CD14-positive monocyte (primary cell): Measurements from ENCODE around the gene ANXA5. TPM values are rescaled to one million over a fixed set of nuclear protein-coding genes. Genes with fewer than 3 reads are reported as not detected.
A peak's percentile ranks its signal among the peaks of the same experiment; 100 is the strongest.

Source experiments
- DNase-seq, 3 donors: peaks; one replicate each; pipeline ENCODE4 v3.0.0-alpha.2; 2011 to 2022
- H2AFZ ChIP-seq: 2 replicates; pipeline ENCODE4 v1.6.0; 2012; ENCODE audit warnings: mild to moderate bottlenecking, low read depth, low read length, inconsistent platforms; ENCODE audit not compliant: insufficient read depth, poor library complexity, severe bottlenecking
- H3K27ac ChIP-seq, 2 donors: 1 replicate in 1 of 2; 2 replicates in 1 of 2; pipeline ENCODE4 v1.5.1; 2012 to 2013; ENCODE audit warnings: low read length in 2 of 2, control low read depth in 1 of 2, inconsistent platforms in 1 of 2, low read depth in 1 of 2, mild to moderate bottlenecking in 1 of 2
- H3K27me3 ChIP-seq, 2 donors: one replicate each; pipeline versions ENCODE4 v1.6.0 to v1.6.1; 2011 to 2013; ENCODE audit warnings: low read length in 2 of 2; ENCODE audit not compliant: control insufficient read depth in 2 of 2, insufficient read depth in 2 of 2
- H3K36me3 ChIP-seq, 2 donors: replicated peaks in 1 of 2; 1 replicate in 1 of 2; 2 replicates in 1 of 2; pipeline versions ENCODE4 v1.5.1 to v1.6.1; 2012 to 2013; ENCODE audit warnings: low read length in 2 of 2, control low read depth in 1 of 2, inconsistent platforms in 1 of 2, mild to moderate bottlenecking in 1 of 2; ENCODE audit not compliant: insufficient read depth in 2 of 2, control insufficient read depth in 1 of 2
- H3K4me1 ChIP-seq, 2 donors: 1 replicate in 1 of 2; 2 replicates in 1 of 2; pipeline versions ENCODE4 v1.5.1 to v1.6.1; 2012 to 2013; ENCODE audit warnings: low read length in 2 of 2, control low read depth in 1 of 2, inconsistent platforms in 1 of 2, mild to moderate bottlenecking in 1 of 2, moderate library complexity in 1 of 2; ENCODE audit not compliant: insufficient read depth in 2 of 2, control insufficient read depth in 1 of 2
- H3K4me2 ChIP-seq: replicated peaks from 2 replicates; pipeline ENCODE3; 2012; ENCODE audit warnings: low read length, moderate library complexity, mild to moderate bottlenecking; ENCODE audit not compliant: poor library complexity, severe bottlenecking; ENCODE audit errors: extremely low read depth
- H3K4me3 ChIP-seq, 3 experiments: fragments of 200-600 bp in 1 of 3; sonication (generic) in 1 of 3; replicated peaks in 1 of 3; 1 replicate in 2 of 3; 2 replicates in 1 of 3; pipeline ENCODE4 v1.5.1; 2011 to 2013; ENCODE audit warnings: low read length in 3 of 3, mild to moderate bottlenecking in 3 of 3, control low read depth in 2 of 3, low read depth in 2 of 3, inconsistent platforms in 1 of 3, moderate library complexity in 1 of 3
- H3K79me2 ChIP-seq: 2 replicates; pipeline ENCODE4 v1.6.0; 2012; ENCODE audit warnings: mild to moderate bottlenecking, control low read depth, inconsistent platforms, low read length, moderate library complexity; ENCODE audit not compliant: insufficient read depth
- H3K9ac ChIP-seq: 2 replicates; pipeline ENCODE4 v1.6.0; 2017; ENCODE audit warnings: low read length, mild to moderate bottlenecking; ENCODE audit not compliant: insufficient read depth, poor library complexity, severe bottlenecking
- H3K9me3 ChIP-seq, 2 donors: replicated peaks in 1 of 2; 1 replicate in 1 of 2; 2 replicates in 1 of 2; pipeline versions ENCODE4 v1.5.1 to v1.6.1; 2012 to 2013; ENCODE audit warnings: low read length in 2 of 2, control low read depth in 1 of 2; ENCODE audit not compliant: control insufficient read depth in 1 of 2, insufficient read depth in 1 of 2
- H4K20me1 ChIP-seq: 2 replicates; pipeline ENCODE4 v1.6.0; 2012; ENCODE audit warnings: mild to moderate bottlenecking, low read length, control low read depth, moderate library complexity; ENCODE audit not compliant: insufficient read depth
- H3K27ac Mint-ChIP-seq, 7 donors: one replicate each; pipeline ENCODE4 v1.8.0; 2020; ENCODE audit warnings: mild to moderate bottlenecking in 7 of 7, mixed read lengths in 7 of 7, moderate library complexity in 6 of 7, inconsistent platforms in 2 of 7
- H3K27me3 Mint-ChIP-seq, 3 donors: one replicate each; pipeline ENCODE4 v1.8.0; 2021 to 2022; ENCODE audit warnings: low read depth in 3 of 3, mild to moderate bottlenecking in 3 of 3, mixed read lengths in 3 of 3, moderate library complexity in 3 of 3, inconsistent platforms in 1 of 3
- H3K36me3 Mint-ChIP-seq, 2 donors: one replicate each; pipeline ENCODE4 v1.8.0; 2020; ENCODE audit warnings: mixed read lengths in 2 of 2, inconsistent platforms in 1 of 2, mild to moderate bottlenecking in 1 of 2
- H3K4me1 Mint-ChIP-seq: one replicate; pipeline ENCODE4 v1.8.0; 2020; ENCODE audit warnings: mild to moderate bottlenecking, mixed read lengths
- H3K4me3 Mint-ChIP-seq, 2 donors: one replicate each; pipeline ENCODE4 v1.8.0; 2020; ENCODE audit warnings: mild to moderate bottlenecking in 2 of 2, mixed read lengths in 2 of 2, moderate library complexity in 1 of 2
- H3K9me3 Mint-ChIP-seq, 7 donors: one replicate each; pipeline ENCODE4 v1.8.0; 2020 to 2022; ENCODE audit warnings: mixed read lengths in 7 of 7, mild to moderate bottlenecking in 6 of 7, moderate library complexity in 6 of 7, inconsistent platforms in 2 of 7
- CTCF ChIP-seq: fragments of 200-600 bp; IDR thresholded peaks from one replicate; pipeline ENCODE4 v1.8.0; 2022; ENCODE audit warnings: antibody characterized with exemption, mild to moderate bottlenecking
- WGBS: methylation state at CpG from one replicate; pipeline ENCODE4 v1.1.5; 2013; ENCODE audit warnings: missing lambda C conversion rate; ENCODE audit not compliant: insufficient coverage; 5-methylcytosine and 5-hydroxymethylcytosine counted together
- intact Hi-C, 2 donors: fragments of 100-400 bp; cut with micrococcal nuclease; formaldehyde crosslinking; loops; one replicate each; pipeline versions ENCODE4 v1.15.0 to v1.15.1; 2023
- polyA plus RNA-seq, 3 donors: library from polyadenylated mRNA; depleted of rRNA in 1 of 3; unstranded in 2 of 3; stranded (reverse) in 1 of 3; fragments of 300-500 nt in 2 of 3; fragments of >200 nt in 1 of 3; fragmentation: Illumina TruSeq in 2 of 3; gene quantifications; 1 replicate in 2 of 3; 2 replicates in 1 of 3; pipeline ENCODE4 v1.2.3, GENCODE V29; 2012 to 2021

Gene ANXA5
- polyA plus RNA-seq, 3 donors = 312 to 796 (median 752) TPM

GRCh38 chr4:121680571-121680970 lies 16.2 kb downstream of the ANXA5 start:
- Mint-ChIP-seq H3K27me3 (peaks cover 0 to 2% (median 0%) of the 10 kb centered on the region in 3 donors), H3K36me3 (peaks cover 82 to 88% of the 10 kb centered on the region in 2 donors), H3K27ac (peak overlapping the region in 1 of 7 donors; percentile 12), H3K4me1 (no peaks in the 10 kb centered on the region), H3K9me3 (no peaks in the 10 kb centered on the region), H3K4me3 (no peak overlapping the region)
- Histone ChIP-seq H3K4me2 (no peak overlapping the region), H3K4me3 (no peak overlapping the region), H3K79me2 (peaks cover 16% of the 10 kb centered on the region), H3K27me3 (no peaks in the 10 kb centered on the region), H3K4me1 (no peaks in the 10 kb centered on the region), H3K27ac (no peak overlapping the region), H2AFZ (no peak overlapping the region), H3K9ac (no peak overlapping the region), H4K20me1 (peaks cover 100% of the 10 kb centered on the region), H3K36me3 (peaks cover 98 to 99% of the 10 kb centered on the region in 2 donors), H3K9me3 (no peaks in the 10 kb centered on the region)
- no peak for TF ChIP-seq CTCF
- WGBS = 100% methylated on average over 1 of the region's 3 CpGs
- intact Hi-C loops = no loop called here
- no peak for DNase-seq

- H3K27ac ChIP-seq = no peak overlapping the region
- Mint-ChIP-seq H3K36me3 (peaks cover 79 to 89% of the 10 kb centered on the region in 2 donors), H3K4me3 (no peak overlapping the region), H3K9me3 (no peaks in the 10 kb centered on the region), H3K27ac (peak overlapping the region in 3 of 7 donors; percentile 36 to 81 (median 77)), H3K27me3 (peaks cover 0 to 2% (median 0%) of the 10 kb centered on the region in 3 donors), H3K4me1 (no peaks in the 10 kb centered on the region)
- no peak for DNase-seq
- peaks cover 100% of the 10 kb centered on the region for H4K20me1 ChIP-seq
- H2AFZ ChIP-seq = no peak overlapping the region
- H3K4me3 ChIP-seq = no peak overlapping the region
- intact Hi-C loops = no loop called here
- H3K4me1 ChIP-seq = no peaks in the 10 kb centered on the region
- no peak for TF ChIP-seq CTCF
- peaks cover 11% of the 10 kb centered on the region for H3K79me2 ChIP-seq
- H3K36me3 ChIP-seq = peaks cover 98 to 99% of the 10 kb centered on the region in 2 donors
- H3K9me3 ChIP-seq = no peaks in the 10 kb centered on the region
- 100% methylated on average over 2 of the region's 4 CpGs for WGBS
- no peaks in the 10 kb centered on the region for H3K27me3 ChIP-seq
- H3K4me2 ChIP-seq = no peak overlapping the region
- no peak overlapping the region for H3K9ac ChIP-seq
These were observed 16.8 kb downstream of the ANXA5 start for GRCh38 chr4:121679951-121680350.
